Stimulated activated CD8-positive, alpha-beta memory T cell treated with anti-CD3 and anti-CD28 coated beads, Interleukin-15, amount 100 ng/mL, for 48 hours (primary cell): ENCODE measurements around the gene ANP32A.

Source experiments
- DNase-seq, 2 donors: peaks; one replicate each; pipeline ENCODE4 v3.0.0-alpha.2; 2020; ENCODE audit warnings: low read depth in 2 of 2

Gene ANP32A

GRCh38 chr15:68749365-68749764 is 71.3 kb downstream of the ANP32A start:
- no peak for DNase-seq

- DNase-seq, result no peak
Measured at GRCh38 chr15:68743256-68743655, 77.4 kb downstream of the ANP32A start.

- no peak for DNase-seq
Measured at GRCh38 chr15:68739390-68740080, 81.2 kb downstream of the ANP32A start.

- no peak for DNase-seq
Measured at GRCh38 chr15:68735610-68736009, 85.1 kb downstream of the ANP32A start.

- no peak for DNase-seq
Measured at GRCh38 chr15:68734881-68735280, 85.8 kb downstream of the ANP32A start.

- no peak for DNase-seq
Measured at GRCh38 chr15:68734352-68734751, 86.3 kb downstream of the ANP32A start.

- no peak for DNase-seq
Measured at GRCh38 chr15:68733666-68734065, 87.0 kb downstream of the ANP32A start.

- DNase-seq, result no peak
Measured at GRCh38 chr15:68732451-68732850, 88.2 kb downstream of the ANP32A start.

GRCh38 chr15:68730976-68731897 is 89.5 kb downstream of the ANP32A start:
- DNase-seq, result no peak

- DNase-seq, result no peak
Measured at GRCh38 chr15:68730471-68730919, 90.2 kb downstream of the ANP32A start.

- DNase-seq, result no peak
Measured at GRCh38 chr15:68729789-68730411, 90.8 kb downstream of the ANP32A start.
